HG03066 (cell line): ENCODE measurements around the gene KCNF1.

Source experiments
- ATAC-seq: cut with Tn5 transposase; IDR thresholded peaks from one replicate; pipeline ENCODE4 v1.9.1; 2021; ENCODE audit warnings: low read depth; ENCODE audit not compliant: unreplicated experiment

KCNF1 gene, protein sequence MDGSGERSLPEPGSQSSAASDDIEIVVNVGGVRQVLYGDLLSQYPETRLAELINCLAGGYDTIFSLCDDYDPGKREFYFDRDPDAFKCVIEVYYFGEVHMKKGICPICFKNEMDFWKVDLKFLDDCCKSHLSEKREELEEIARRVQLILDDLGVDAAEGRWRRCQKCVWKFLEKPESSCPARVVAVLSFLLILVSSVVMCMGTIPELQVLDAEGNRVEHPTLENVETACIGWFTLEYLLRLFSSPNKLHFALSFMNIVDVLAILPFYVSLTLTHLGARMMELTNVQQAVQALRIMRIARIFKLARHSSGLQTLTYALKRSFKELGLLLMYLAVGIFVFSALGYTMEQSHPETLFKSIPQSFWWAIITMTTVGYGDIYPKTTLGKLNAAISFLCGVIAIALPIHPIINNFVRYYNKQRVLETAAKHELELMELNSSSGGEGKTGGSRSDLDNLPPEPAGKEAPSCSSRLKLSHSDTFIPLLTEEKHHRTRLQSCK

DNA sequence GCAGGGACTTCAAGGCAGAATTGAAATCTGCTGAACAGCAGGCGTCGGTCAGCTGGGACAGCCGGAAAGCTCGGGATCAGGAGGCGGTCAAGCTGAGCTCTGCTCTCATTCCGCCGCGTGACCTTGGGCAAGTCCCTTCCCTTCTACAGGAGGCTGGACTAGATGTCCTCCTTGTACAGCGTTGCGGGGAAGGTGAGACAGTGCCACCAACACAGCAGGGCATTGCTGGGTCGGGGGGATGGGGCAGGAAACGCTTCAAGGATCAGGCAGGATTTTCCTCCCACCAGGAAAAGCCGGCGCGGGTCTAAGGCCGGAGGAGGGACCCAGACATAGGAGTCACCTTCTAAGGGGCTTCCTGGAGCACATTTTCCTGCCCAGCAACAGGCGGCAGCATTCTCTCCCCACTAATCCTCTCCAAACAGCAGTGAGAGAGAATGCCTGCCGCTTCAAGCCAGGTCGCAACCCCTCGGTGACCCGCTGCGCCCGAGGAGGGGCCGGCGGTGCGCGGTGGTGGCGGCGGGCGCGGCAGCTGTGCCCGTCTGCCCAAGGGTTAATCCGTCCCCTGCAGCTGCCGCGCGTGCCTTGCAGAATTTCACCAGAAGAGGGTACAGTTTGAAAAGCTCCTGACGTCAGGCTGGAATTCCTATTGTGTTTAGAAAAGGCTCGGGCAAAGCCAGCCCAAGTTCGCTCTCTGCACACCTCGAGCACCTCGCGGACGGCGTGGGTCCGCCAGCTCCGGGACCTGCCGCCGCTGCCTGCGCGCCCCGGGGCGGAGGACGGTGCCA lies at the start of gene KCNF1:
TSS of gene KCNF1 (plus strand) at position 644 of the 785 bp plus-strand sequence. CDS start 493 bp downstream, outside the sequence.
- no peak for ATAC-seq

DNA sequence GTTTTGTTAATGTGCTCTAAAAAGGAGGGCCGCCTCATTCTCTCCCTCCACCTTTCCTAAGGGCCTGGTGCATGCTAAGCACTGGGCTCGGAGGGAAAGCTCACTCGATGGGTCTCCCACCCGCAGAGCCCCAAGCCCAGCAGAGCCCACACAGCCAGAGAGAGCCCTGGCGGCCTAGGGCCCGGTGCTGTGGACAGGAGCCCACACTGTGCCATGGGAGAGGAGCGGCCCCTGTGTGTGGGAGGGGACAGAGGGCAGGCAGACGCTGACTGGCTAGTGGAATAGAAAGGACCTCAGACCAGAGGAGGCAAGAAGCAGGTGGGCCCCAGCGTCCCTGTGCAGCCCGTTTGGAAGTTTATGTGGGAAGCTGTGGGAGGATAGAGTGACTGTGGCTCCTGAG lies 49.4 kb upstream of the KCNF1 start:
- no peak for ATAC-seq

DNA sequence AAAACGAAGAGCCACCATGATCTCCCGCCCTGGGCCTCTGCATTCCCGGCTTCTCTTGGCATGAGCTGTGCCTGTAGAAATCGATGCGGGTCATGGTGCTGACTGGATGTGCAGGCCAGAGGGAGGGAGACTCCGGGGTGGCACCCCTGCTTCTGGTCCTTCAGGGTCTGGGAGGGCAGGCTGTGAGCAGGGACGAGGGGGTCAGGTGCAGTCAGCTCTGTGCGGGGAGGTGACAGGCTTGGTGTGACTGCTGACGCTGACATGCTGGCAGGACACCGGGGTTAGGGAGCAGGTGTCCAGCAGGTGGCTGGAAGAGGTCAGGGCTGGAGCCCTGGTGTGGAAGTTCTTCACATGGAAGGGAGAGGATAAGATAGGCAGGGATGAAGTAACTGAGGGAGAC lies 48.7 kb upstream of the KCNF1 start:
- no peak for ATAC-seq

DNA sequence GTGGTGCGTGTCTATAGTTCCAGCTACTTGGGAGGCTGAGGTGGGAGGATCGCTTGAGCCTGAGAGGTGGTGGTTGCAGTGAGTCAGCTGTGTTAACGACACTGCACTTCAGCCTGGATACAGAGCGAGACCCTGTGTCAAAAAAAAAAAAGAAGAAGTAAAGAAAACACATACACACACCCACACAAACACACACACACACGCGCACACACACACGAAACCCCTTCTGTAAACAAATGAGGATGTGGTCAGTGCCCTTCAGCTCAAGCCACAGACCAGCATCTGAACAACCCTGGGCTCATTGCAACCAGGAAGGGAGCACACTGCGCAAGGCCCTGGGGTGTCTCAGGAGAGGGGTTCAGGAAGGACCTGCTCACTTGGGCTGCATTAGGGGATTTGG lies 47.9 kb upstream of the KCNF1 start:
- ATAC-seq, result peak; percentile 70

DNA sequence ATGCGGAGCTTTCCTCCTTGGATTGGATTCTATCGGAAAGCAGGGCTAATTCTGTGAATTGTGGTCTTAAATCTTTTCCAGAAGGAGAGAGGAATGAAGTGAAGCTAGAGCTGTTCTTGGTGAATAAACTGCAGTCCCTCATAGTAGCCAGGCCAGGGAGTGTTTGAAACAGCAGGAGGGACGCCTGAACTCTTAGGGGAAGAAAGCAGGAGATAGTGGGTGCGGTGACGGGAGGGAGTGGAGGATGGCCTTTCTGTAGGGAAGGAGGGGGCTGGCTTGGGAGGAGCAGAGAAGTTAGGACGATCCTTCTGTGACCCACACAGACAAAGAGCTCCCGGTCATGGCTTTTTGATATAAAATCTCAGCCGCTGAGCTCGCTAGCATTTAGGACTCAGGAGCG lies 47.5 kb upstream of the KCNF1 start:
- no peak for ATAC-seq

DNA sequence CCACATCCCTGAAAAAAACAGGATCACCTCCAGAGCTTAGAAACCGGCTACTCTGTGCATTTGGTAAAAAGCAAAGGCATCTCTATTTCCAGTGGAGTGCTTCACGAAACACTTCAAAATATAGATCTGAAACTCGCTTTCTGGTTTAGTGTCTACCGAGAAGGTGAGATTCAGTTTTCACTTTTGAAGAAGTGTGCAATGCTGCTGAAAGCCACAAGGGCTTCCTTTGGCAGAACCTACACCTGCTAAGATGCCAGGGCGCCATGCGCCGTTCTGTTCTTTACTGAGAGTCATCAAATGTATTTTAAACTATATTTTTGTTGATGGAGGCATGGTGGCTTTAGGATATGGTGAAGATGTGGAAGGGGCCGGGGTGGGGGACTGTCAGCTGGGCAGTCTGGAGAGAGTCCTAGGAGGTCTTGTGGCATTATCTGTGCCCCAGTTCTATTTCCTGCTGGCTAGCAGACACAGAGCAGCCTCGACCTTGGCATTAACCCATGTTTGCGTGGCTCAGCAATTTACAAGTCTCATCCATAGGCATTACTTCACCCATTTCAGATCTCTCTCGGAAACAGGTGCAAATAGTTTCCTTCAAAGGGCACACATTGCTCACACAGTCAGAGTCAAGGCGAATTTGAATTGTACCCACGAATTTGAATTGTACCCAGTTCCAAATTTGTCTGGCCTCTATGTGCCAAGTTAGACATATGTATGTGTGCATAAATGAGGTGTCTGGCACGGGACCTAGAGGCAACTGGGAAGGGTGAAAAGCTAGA lies 46.7 kb upstream of the KCNF1 start:
- peak; percentile 91 for ATAC-seq

DNA sequence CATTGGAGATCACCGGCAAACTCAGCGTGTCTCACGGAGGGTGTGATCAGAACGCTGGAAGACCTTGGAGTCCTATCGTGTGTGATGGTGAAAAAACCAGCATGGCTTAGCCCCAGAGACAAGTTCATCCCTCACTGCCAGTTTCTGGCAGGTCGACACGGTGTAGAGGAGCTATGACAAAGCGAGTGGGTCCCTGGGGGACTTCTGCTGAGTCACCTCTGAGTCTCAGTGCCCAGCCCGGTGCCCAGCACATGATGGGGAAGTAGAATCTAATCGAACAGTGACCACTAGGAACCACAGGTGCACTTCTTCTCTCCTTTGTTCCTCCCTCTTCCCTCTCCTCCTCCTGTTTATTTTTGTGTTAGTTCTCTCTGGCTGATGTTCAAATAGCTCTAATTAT lies 45.9 kb upstream of the KCNF1 start:
- ATAC-seq, result no peak

DNA sequence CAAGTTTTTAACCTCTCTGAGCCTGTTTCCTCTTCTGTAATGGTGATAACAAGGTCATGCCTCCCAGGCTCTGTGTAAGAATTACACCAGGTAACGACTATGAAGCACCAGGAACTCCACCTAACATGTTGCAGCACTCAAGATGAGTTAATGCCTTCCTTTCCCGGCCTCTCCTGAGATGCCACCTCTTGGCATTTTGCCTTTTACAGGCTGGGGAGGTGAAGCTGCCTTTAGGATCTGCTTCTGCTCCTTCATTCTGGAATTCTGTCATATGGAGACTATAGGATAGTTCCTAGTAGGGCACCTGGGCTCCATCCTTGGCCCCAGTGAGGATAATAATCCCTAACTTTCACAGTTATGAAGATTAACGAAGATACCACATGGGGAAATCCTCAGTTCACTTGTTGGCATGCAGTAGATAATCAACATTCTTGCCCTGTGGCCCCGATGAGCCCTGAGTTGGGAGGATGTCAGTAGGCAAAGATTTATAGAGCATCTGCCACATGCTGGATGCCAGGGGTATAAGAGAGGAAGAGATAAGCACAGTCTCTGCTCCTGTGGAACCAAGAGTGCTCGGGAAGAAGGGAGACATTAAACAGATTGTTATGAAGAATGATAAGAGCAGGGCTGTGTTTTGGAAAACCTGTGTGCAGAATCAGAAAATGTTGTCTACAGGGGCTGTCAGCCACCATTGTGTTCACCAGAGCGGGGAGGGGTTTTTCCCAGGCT lies 43.9 kb upstream of the KCNF1 start:
- ATAC-seq, result no peak

DNA sequence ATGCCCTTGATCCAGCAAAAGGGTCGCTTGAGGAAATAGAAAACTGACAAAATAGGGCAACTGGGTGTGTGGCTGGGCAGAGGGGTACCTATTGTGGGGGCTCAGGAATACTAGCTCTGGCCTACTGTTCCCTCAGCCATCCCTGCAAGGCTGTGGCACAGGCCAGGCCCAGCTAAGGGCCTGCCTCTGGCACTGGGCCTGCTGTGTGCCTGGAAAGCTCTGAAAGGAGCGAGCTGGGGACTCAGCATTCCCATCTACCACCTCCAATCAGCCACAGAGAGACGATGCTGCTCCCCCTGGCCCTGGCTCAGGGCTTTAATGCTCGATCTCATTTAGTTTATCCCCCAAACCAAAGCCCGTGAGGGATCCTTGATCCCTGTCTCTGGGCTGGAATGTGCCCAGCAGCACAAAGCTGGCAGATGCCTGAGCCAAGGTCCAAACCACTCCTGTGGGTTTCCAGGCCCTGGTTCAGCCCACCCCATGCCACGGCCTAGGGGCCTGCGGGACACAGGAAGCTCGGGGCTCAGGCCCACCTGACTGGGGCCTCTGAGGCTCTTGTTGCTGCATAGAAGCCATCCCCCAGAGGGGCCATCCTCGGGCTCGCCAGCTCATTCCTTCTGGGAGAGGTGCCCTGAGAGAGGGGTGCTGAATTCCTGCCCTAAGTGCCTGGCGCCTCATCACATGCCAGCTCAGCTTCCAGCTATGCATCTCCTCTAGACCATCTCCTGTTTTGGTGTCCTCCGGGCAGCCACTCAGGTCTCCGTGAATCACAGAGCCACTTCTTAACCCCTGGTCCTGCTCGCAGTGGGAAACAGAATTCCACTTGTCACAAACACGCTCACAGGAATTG lies 43.0 kb upstream of the KCNF1 start:
- ATAC-seq, result no peak

DNA sequence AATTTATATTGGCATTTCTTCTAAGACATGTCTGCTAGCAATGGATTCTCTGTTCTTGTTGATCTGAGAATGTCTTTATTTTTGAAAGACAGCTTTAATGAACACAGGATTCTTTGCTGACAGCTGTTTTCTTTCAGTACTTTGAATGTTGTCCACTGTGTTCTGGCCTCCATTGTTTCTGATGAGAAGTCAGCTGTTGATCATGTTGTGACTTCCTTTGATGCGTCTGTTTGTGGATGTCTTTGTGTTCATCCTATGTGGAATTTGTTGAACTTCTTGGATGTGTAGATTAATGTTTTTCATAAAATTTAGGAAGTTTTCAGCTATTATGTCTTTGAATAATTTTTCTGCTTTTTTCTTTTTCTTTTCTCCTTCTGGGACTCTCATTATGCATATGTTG lies 39.8 kb upstream of the KCNF1 start:
- ATAC-seq, result no peak

DNA sequence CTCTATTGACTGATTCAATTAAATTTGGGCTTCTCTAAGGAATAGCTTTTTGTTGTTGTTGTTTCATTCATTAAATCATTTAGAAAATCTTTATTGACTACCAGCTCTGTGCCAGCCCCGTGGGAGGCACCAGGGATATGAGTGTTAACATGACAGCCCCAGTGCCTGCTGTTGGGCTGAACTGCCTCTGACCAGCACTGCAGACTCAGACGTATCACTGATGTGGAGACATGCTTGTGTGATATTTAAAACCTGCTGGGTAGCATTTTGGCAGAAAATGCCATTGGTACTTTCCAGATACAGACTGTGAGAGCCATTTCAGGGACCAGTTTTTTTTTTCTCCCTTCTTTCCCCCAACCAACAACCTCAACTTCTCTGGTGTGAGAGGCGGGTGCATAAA lies 38.6 kb upstream of the KCNF1 start:
- ATAC-seq, result no peak

DNA sequence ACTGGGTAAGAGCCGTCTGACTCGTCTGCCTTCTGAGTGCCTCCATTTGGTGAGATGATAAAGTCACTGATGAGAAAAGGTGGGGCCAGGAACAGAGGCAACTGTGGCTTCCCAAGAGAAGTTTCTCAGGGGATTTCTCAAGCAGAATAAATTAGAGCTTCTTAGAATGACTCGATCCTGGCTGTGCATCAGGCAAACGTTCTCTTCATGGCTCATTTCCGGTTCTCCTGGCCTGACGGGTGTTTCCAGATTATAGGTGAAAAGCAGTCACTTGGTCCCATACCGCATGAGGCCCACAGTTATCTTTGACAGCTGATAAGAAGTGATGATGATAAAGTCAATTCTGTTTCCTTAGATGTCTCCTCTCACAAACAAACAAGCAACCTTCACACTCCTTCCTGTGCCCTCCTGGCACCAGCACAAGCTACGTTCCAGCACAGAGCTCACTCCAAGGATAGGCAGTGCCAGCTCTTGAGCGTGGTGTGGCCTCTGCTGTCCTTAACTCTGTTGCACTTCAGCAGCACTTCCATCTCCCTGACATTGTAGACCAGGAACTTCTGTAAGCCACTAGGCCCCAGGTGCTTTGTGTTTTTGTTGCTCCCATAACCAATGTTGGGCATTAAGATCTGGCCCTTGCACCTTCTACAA lies 37.8 kb upstream of the KCNF1 start:
- no peak for ATAC-seq

DNA sequence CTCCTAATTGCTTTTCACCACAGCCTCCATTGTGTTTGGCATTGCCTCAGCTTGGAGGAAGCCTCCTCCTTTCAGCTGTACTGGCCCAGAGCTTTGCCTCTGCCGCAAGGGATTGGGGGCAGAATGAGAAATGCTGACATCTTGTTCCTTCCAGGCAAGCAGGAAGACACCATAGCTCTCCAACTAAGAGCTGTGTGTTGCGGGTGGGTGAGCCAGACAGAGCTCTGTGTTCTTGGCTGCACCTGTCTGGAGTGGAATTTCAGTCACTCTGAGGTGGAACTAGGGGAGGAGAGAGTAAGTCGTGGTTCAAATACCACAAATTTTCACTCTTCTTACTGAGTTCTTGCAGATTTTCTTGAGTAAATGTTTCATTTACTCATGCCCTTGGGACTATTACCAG lies 36.6 kb upstream of the KCNF1 start:
- no peak for ATAC-seq

DNA sequence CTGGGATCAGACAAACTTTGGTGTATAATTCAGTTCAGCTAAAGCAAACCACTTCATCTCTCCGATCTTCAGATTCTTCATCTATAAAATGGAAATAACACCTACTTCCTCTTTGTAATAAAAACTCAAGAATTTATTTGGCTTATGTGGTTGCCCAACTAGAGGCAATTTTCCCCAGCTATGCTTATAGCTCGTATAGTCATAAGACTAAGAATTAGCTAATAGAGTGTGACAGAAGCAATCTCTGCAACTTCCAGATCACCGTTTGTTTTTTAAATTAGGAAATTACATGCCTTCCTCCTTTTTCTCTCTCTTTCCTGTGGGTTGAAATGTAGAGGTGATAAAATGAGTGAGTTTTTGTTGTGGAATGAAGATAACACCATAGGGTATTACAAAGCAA lies 35.3 kb upstream of the KCNF1 start:
- no peak for ATAC-seq

DNA sequence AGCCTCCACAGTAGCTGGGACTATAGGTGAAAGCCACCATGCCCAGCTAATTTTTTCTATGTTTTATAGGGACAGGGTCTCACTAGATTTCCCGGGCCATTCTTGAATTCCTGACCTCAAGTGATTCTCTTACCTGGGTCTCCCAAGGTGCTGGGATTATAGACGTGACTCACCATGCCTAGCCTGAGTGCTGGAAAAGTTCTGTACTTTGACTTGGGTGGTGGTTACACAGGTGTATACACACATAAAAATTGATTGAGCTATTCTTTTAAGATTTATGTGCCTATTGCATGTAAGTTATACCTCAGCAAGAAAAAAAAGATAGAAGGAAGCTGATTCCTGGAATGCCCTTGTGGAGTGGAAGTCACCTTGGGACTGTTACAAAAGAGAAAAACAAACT lies 34.8 kb upstream of the KCNF1 start:
- ATAC-seq, result no peak

DNA sequence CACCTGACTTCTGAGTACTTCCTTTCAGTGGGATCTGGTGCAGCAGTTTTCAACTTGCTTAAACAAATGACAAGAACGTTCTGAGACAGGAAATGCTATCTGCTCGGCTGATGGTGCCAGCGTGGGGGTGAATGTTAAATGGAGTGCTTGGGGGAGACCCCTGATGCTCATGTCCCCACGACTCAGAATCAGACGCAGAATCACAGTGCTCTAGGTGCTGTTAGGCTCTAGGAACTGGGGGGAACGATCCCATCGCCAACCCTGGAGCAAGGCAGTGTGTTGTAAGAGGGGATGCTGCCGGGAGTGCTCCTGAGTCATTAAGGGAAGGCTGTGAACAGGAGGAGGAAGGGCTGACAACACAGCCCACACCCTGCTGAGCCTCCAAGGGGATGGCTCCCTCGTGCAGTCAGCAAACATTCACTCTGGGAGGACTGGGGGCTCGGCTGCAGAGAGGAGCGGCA lies 34.1 kb upstream of the KCNF1 start:
- ATAC-seq, result no peak

DNA sequence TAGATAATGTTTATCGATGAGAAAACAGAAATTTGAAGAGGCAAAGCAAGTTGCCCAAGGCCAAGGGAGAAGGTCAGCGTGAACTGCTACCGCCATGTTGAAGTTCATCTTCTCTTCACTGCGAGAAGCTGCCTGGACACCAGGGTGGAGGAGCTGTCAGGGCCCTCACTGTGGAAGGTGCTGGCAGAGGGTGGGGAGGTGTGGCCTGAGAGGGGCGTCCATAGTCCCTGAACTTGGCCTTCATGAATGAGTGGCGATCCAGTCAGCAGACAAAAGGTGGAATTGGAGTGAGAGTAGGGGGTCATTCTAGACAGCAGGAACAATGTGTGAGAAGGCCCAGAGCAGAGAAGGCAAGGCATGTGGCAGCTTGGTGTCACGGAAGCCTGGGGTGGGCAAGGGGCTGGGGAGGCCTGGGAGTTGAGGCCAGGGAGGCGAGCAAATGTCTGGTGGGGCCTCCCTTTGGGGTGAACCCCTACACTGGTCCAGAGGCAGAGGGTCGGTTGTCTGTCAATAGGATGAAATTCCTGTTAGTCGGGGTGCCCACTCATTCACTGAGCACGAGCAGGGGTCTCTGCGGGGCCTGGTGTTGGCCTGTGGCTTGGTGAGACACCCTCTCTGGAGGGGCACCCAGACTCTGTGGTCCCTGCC lies 33.3 kb upstream of the KCNF1 start:
- no peak for ATAC-seq

DNA sequence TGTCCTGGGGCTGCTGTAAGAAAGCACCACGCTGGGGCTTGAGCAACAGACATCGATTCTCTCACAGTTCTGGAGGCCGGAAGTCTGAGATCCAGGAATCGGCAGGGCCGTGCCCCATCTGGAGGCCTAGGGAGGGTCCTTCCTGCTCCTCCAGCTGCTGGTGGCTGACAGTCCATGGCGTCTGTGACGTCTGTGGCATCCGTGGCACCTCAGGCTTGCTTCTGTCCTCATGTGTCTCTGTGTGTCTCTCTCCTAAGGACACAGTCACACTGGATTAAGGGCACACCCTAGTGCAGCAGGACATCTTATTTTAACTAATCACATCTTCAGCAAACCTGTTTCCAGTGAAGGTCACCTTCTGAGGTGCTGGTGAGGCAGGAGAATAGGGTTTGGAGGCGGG lies 32.6 kb upstream of the KCNF1 start:
- ATAC-seq, result no peak
